ENCODE results near the gene TMEM18.

GRCh38 chr2:694174-694573, 17.0 kb upstream of the TMEM18 start:
- no peak for TF ChIP-seq CTCF (IDR thresholded peaks at IDR 0.05; ENCODE audit: low read length)
- no peak for TF ChIP-seq EZH2phosphoT487 (IDR thresholded peaks at IDR 0.05; ENCODE audit: low read length)

Data from MM.1S (cell line).